Stimulated activated CD8-positive, alpha-beta memory T cell treated with anti-CD3 and anti-CD28 coated beads, Interleukin-12 subunit alpha, Interleukin-12 subunit beta, amount 100 ng/mL, for 24 hours (primary cell): ENCODE results near the gene CASR.

Source experiments
- DNase-seq: peaks from one replicate; pipeline ENCODE4 v3.0.0-alpha.2; 2020; ENCODE audit errors: extremely low read depth

CASR gene

DNA sequence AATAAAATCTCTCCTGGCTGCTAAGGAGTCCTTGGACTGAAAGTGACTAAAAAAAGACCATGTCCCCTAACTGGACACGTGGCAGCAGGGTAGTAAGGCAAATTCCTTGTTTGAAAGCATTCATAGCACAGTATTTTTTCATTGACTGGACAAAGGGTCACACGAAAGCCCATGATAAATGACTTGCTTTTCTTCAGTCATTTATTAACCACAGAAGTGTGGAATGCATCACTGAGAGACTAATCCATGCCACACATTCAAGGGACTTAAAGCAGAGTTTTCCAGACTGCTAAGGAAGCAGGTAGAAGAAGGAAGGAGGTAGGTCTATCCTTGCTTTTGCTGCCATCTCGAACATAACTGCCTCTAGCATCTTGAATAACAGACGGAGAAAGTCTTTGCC lies 31.2 kb downstream of the CASR start:
- DNase-seq: no peak

GRCh38 chr3:122215592-122216298 lies 32.3 kb downstream of the CASR start:
- no peak for DNase-seq

DNA sequence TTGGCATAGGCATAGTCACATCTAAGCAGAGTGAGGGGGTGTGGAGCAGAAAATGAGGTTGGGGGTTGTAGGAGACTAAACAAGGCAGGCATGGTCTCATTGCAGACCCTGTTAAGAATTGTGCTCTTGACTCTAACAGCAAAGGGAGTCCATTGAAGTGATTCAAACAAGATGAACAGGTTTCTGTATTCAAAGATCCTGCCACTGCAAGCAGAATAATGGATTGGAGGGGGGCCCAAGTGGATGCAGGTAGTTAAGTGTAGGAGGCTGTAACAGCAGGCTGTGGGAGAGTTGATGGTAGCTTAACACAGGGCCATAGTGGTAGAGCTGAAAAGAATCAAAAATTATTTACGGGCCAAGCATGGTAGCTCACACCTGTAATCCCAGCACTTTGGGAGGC lies 34.4 kb downstream of the CASR start:
- no peak for DNase-seq

DNA sequence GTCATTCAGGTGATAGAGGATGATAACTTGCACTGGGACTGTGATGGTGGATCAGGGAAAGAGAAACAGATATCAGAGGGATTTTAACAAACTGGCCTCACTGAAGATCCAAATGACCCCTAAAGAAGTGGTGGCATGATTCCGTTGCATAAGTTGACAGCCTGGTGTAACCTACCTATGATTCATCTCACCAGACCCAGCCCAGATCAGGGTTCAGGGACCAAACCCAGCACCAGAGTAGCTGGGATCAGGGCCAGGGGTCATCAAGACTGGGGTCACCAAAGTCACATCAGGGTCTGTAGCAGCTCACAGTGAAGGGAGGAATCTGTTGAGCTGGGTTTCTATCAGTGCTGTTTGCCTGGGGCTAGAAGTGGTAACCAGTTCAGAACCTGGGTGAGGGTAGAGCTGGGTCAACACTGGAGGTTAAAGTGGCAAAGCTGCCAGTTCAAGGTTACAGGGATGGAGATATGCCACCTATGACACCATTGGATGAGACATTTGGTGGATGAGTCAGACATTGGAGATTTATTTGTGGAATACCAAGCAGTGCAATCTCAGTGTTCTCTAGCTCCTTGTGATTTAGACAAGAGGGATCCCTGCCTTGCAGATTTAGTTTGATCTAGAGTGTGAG lies 35.9 kb downstream of the CASR start:
- DNase-seq: no peak

- no peak for DNase-seq
These were observed 43.7 kb downstream of the CASR start for GRCh38 chr3:122227036-122227781.

DNA sequence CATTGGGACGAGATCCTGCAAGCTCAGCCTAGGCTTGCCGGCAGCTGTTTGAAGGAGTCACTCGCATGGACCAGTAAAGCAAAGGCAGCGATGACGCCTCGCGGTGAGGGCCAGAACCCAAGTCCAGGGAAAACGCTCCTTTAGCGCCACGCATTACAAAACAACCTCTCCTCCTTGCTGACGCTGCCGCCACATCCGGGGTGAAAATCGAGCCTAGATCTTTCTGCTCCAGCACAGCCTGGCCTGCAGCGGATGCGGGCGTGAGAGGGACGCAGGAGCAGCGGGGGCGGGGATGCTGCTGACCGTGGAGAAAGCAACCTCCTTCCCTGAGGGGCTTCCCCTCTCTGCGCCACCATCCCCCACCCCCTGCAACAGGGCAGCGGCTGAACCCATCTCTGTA lies 46.7 kb downstream of the CASR start:
- DNase-seq: no peak

DNA sequence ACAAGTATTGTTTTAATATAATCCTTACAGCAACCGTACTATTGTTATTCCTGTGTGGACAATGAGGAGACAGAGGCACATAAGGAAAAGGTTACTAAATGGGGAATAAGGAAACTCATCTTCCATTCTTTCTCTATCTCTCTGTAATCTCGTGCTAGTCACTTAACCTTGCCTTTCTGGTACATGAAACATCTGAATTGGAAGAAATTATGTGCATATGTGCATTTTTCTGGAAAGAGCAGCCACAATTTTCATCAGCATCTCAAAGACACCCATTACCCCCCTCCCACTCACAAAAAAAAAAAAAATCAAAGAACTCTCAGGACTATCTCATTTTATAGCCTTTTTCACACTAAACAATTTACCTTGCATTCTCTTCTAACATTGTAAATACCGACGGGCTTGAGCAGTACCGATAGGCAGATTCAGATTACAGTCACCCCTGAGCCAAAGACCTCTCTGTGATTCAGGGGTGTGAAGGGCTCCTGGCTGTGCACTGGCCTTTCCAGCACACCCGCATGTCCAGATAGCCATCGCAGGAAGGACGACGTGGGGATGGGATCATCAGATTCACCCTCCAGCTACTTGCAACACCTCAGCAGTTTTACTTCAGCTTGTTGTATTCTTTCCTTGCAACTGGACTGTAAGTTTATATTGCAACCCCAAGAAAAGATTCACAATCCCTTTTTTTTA lies 48.1 kb downstream of the CASR start:
- no peak for DNase-seq

DNA sequence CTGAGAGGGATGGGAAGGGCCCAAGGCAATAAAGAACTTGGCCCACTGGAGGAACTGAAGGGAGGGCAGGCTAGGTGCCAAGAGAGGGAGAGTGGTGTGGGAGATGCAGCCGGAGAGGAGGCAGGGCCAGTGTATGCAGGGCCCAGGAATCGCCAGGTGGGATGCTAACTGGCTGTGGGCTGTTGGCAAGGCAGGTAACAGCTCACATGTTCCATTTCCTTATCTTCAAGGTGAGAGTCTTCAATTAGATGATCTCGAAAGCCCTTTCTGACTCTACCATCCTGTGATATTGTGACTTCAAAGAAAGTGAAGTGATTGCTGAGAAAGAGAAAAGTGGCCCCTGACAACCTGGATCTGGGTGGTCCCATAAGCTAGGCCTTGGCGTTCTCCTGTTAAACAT lies 49.0 kb downstream of the CASR start:
- no peak for DNase-seq

DNA sequence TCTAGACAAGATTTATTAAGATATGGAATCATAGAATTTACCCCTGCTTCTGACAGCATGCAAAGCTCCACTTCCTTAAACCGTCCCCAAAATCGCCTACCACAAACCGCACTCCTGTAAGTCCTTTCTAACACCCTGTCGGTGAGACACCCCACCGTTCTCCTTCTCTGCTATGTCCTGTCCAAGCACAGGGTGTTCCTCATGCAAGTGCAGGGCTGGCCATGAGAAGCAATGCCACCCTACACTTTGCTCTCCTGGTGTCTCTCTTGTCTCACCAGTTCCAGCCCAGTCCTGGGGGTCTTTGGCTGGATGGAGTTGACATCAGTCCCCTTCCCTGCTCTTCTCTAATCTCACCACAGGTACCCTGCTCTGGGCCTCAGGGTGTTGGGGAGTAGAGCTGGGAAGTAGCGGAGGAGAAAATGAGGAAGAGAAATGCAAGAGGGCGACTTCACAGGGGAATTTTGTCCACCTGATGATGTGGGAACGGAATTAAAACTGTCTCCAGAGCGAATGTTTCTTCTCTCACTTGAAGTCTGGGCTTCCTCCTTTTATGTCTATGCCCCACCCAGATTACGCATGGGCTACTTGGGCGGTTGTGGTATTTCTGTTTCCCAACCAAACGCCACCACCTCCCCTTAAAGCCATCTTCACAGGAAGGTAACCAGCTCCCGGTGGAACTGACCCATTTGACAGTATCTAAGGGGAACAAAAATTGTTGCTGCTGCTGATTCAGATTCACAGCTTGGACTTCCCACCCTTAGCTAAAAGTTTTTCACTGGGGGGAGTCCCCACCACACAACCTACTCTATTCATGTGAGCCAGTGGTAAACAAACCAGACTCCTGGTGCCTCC lies 49.9 kb downstream of the CASR start:
- no peak for DNase-seq

DNA sequence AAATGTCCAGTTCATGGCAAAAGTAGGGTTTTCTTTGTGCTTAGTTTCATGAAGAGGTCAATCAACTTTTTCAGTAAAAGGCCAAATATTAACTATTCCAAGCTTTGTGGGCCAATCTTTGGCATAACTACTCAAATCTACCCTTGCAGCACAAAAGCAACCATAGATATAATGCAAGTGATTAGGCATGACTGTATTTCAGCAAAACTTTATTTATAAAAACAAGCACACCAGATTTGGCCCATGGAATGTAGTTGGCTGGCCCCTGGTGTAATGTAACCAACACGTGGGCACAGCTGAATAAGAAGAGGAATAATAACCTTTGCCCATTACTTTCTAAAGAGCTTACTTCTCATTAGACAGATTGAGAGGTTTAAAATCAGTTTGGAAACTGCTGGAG lies 50.6 kb downstream of the CASR start:
- DNase-seq: no peak

GRCh38 chr3:122235147-122235546 lies 51.7 kb downstream of the CASR start:
- no peak for DNase-seq

GRCh38 chr3:122239112-122239511 lies 55.6 kb downstream of the CASR start:
- no peak for DNase-seq

DNA sequence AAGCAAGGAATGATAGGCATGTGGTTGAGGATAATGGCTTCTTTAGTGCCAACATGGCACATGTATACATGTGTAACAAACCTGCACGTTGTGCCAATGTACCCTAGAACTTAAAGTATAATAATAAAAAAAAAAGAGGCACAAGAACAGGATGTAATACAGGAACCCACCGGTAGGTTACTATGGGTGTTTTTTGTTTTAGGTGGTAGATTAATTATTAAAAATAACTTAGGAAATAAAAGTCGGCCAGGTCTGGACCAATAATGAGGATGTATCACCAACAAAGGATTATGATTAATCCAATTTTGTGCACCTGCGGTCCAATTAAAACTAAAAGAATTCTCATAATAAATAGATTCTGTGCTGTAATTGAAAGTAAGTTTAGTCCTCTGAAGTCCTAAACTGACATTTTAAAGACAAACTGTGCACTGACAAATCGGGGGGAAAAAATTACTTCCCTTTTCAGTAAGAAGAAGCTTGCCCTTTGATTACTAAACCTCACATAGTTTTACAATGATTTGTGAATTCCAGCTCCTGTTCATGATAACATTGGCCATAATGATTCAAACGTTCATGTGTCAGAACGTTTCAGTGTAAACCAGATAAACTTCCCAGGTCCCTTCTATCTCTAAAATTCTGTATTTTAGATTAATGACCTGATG lies 62.2 kb downstream of the CASR start:
- DNase-seq: no peak

GRCh38 chr3:122246199-122246598 lies 62.7 kb downstream of the CASR start:
- no peak for DNase-seq

DNA sequence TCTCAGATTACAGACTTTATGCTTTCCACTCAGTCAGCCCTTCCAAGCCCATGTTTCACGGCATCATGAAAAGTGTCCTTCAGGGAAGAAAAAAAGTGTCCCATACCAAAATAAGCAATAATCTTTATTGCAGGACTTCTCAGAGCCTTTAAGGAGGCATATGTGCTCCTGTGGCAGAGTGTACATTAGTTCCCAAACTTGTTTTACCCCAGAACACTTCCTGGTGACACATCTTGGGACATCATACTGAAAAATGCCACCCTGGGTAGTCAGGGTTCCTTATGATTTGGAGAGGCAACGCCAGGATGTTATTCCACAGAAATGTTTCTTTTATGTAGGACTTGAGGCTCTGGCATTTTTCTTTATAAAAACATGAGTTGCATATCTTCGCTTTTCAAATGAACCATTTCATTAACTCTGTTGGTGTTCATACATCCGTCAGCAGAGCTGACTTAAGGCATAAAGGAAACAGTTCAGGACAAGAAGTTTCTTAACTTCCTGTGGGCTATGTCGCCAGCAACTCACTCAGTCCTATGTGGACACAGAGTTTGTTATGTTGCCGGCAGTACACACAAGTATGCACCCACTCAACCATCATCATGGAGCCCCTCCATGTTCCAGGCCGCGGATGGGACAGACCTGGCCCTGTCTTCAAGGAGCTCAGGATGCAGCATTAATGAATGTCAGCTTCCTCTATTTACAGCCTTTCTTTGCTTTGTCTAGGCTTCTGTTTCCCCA lies 63.8 kb downstream of the CASR start:
- DNase-seq: no peak

- DNase-seq: no peak
These were observed 64.3 kb downstream of the CASR start for GRCh38 chr3:122247825-122248185.

DNA sequence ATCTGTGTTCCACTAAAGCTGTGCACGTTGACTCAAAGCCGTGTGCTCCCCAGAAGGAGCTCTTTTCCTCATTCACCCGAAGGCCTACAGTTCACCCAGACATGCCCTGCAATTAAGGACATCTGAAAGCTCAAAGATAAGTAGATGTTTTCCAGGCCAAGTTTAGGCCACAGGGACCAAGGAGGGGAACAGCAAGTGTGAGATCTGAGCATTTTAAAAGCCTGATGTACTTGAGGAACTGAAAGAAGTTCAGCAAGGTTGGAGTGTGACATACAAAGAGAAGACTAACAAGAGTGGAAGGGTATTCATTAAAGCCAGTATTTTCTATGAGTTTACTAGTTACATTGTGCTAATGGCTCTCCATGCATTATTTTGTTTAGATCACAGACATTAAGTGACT lies 68.0 kb downstream of the CASR start:
- DNase-seq: no peak

GRCh38 chr3:122253581-122253980 lies 70.1 kb downstream of the CASR start:
- no peak for DNase-seq

GRCh38 chr3:122255757-122256439 lies 72.4 kb downstream of the CASR start:
- DNase-seq: no peak
